PC-9 (cell line): ENCODE results near the gene PEAK1.

Source experiments
- EZH2 ChIP-seq: fragments of 200-600 bp; sonication (generic); IDR thresholded peaks from 2 replicates; pipeline ENCODE4 v1.8.0; 2017; ENCODE audit warnings: antibody characterized with exemption, low read depth
- TF ChIP-seq, protein P1 (sequence below): fragments of 200-600 bp; sonication (generic); conservative IDR thresholded peaks from 2 replicates; pipeline ENCODE4 v1.6.1; 2017; ENCODE audit warnings: mixed run types, antibody characterized with exemption, mild to moderate bottlenecking, moderate library complexity

DNA sequence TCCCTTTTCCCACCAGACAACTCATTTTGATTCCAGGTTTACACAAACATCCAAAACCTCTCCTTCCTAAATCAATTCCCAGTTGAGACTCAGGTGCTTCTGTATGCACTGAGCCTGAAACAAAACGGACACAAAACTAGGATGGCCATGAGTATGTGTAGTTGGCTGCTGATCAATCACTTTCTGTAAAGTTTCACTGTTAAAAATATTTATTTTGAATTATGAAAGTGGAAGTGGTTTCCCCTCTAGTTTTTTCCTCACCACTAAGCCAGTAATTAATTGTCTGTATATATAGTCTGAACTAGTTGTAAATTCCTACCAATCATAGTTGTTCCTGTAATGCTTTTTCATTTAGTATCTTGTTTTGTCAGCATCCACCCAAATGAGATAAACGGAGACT lies 297.3 kb downstream of the PEAK1 start:
- TF ChIP-seq EZH2: no peak
- TF ChIP-seq, protein P1, sequence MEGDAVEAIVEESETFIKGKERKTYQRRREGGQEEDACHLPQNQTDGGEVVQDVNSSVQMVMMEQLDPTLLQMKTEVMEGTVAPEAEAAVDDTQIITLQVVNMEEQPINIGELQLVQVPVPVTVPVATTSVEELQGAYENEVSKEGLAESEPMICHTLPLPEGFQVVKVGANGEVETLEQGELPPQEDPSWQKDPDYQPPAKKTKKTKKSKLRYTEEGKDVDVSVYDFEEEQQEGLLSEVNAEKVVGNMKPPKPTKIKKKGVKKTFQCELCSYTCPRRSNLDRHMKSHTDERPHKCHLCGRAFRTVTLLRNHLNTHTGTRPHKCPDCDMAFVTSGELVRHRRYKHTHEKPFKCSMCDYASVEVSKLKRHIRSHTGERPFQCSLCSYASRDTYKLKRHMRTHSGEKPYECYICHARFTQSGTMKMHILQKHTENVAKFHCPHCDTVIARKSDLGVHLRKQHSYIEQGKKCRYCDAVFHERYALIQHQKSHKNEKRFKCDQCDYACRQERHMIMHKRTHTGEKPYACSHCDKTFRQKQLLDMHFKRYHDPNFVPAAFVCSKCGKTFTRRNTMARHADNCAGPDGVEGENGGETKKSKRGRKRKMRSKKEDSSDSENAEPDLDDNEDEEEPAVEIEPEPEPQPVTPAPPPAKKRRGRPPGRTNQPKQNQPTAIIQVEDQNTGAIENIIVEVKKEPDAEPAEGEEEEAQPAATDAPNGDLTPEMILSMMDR: no peak
